GM13977 (cell line): ENCODE data around the gene ESR1.

Experiments used
- DNase-seq: peaks from one replicate; pipeline ENCODE4 v3.0.0; 2012; ENCODE audit warnings: low spot score
- CTCF ChIP-seq: IDR thresholded peaks from 2 replicates; pipeline ENCODE4 v1.5.1; 2012; ENCODE audit warnings: mild to moderate bottlenecking, control low read depth; ENCODE audit not compliant: insufficient read depth; ENCODE audit errors: extremely low read depth, missing control alignments
- in situ Hi-C: fragments of 300-500 bp; cut with MboI; formaldehyde crosslinking; loops from one replicate; pipeline ENCODE4 v1.12.0; 2022; ENCODE audit warnings: low sequenced_read_pairs, low pct_unique_long_range_greater_than_20kb, mixed read lengths, inconsistent platforms; ENCODE audit not compliant: unreplicated experiment

The ESR1 gene

GRCh38 chr6:152099446-152100182, 292.1 kb downstream of the ESR1 start:
- no peak for DNase-seq
- no peak for TF ChIP-seq CTCF
- in situ Hi-C loops: no loop called here

- no peak for DNase-seq
- in situ Hi-C loops: no loop called here
- TF ChIP-seq CTCF: no peak
These were observed 292.7 kb downstream of the ESR1 start for GRCh38 chr6:152100183-152100618.

GRCh38 chr6:152107973-152108372, 300.5 kb downstream of the ESR1 start:
- TF ChIP-seq CTCF: no peak
- in situ Hi-C loops: no loop called here

GRCh38 chr6:152110886-152111820, 303.7 kb downstream of the ESR1 start:
- in situ Hi-C loops: no loop called here
- no peak for TF ChIP-seq CTCF
- no peak for DNase-seq

More at GRCh38 chr6:152107973-152108372, 300.5 kb downstream of the ESR1 start:
- no peak for DNase-seq

- in situ Hi-C loops: no loop called here
- DNase-seq: no peak
- no peak for TF ChIP-seq CTCF
These were observed 305.2 kb downstream of the ESR1 start for GRCh38 chr6:152112491-152113261.
